ENCODE results near the gene SERPIND1.

The SERPIND1 gene

DNA sequence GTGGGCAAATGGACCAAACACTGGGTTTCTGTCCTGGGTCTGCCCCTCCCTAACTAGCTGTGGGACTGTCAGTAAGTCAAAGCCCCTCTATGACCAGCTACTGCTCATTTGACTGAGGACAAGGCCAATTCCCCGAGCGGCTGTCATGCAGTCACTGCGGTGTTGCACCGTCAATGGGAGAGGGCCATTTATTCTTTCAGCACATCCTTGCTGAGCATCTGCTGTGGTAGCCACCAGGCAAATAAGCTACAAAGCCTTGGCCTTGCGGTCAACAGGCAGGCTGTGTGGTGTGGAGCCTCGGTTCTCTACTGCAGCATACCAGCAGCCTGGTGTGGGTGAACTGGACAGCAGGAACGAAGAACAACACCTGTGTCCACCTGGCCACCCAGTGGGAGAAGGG is 25.8 kb upstream of the SERPIND1 start:
- ChIA-PET POLR2A (no interaction called here), CTCF (no interaction called here)
- Histone ChIP-seq H3K9me3 (ENCODE audit: control extremely low read depth in 1 of 5, control insufficient read depth in 4 of 5, insufficient read depth in 2 of 5, low read depth in 1 of 5, low read length in 4 of 5) (no peaks in the 10 kb centered on the region), H3K36me3 (ENCODE audit: control insufficient read depth in 4 of 4, insufficient read depth in 4 of 4, low read length in 3 of 4) (peaks cover 14 to 84% (median 56%) of the 10 kb centered on the region in 4 experiments), H3K4me3 (ENCODE audit: control insufficient read depth in 1 of 7, extremely low read depth in 1 of 7, insufficient read depth in 4 of 7, low read depth in 2 of 7, low read length in 6 of 7) (no peak overlapping the region), H3K27me3 (replicated peaks in 2 of 5; ENCODE audit: control insufficient read depth in 4 of 5, insufficient read depth in 5 of 5, low read length in 4 of 5) (no peaks in the 10 kb centered on the region), H3K27ac (ENCODE audit: insufficient read depth in 1 of 2, low read depth in 1 of 2, low read length in 2 of 2, poor library complexity in 1 of 2, severe bottlenecking in 2 of 2) (no peak overlapping the region), H3K4me1 (ENCODE audit: control extremely low read depth in 1 of 4, control insufficient read depth in 4 of 4, insufficient read depth in 4 of 4, low read length in 3 of 4) (peaks cover 0 to 5% (median 1%) of the 10 kb centered on the region in 4 experiments)
- 100% methylated on average over 7 of the region's 7 CpGs for WGBS (ENCODE audit: insufficient coverage)
- DNase-seq: no peak

DNA sequence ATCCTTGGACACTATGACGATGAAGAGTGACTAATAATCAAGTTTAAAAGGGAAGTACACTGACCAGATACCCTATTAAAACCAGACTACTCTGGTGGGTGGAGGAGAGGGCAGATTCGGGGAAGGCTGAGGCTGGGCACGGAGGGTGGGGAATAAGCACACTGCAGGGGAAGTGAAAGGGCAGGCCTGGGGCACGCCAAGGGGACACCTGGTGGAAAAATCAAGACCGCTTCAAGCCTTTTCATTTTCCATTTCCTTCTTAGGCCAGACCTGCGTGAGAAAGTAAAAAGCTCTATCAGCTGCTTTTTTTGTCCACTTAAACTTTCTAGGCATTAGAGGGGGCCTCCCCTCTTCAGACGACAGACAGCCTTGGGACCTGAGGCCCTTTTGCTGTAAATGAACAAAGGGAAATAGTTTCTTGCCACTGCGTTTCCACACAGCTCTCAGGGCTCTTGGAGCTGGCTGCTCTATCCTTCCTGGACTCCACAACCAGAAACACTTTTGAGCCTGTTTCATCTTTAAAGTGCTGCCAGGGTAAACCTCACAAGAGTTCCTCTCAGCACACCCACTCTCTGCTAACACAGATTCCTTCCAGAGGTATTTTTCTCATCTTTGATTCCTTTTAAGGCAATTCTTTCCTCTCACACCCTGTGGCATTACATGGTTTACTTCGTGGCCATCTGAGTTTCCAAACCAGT is 25.0 kb upstream of the SERPIND1 start:
- 96% methylated on average over 5 of the region's 9 CpGs for WGBS (ENCODE audit: insufficient coverage)
- Histone ChIP-seq H3K4me1 (ENCODE audit: control extremely low read depth in 1 of 4, control insufficient read depth in 4 of 4, insufficient read depth in 4 of 4, low read length in 3 of 4) (peaks cover 0 to 5% (median 1%) of the 10 kb centered on the region in 4 experiments), H3K36me3 (ENCODE audit: control insufficient read depth in 4 of 4, insufficient read depth in 4 of 4, low read length in 3 of 4) (peaks cover 14 to 85% (median 56%) of the 10 kb centered on the region in 4 experiments), H3K9me3 (ENCODE audit: control extremely low read depth in 1 of 5, control insufficient read depth in 4 of 5, insufficient read depth in 2 of 5, low read depth in 1 of 5, low read length in 4 of 5) (no peaks in the 10 kb centered on the region), H3K27ac (ENCODE audit: insufficient read depth in 1 of 2, low read depth in 1 of 2, low read length in 2 of 2, poor library complexity in 1 of 2, severe bottlenecking in 2 of 2) (no peak overlapping the region), H3K4me3 (ENCODE audit: control insufficient read depth in 1 of 7, extremely low read depth in 1 of 7, insufficient read depth in 4 of 7, low read depth in 2 of 7, low read length in 6 of 7) (no peak overlapping the region), H3K27me3 (replicated peaks in 2 of 5; ENCODE audit: control insufficient read depth in 4 of 5, insufficient read depth in 5 of 5, low read length in 4 of 5) (no peaks in the 10 kb centered on the region)
- POLR2A ChIA-PET: no interaction called here
- no peak for DNase-seq
- CTCF ChIA-PET: no interaction called here

DNA sequence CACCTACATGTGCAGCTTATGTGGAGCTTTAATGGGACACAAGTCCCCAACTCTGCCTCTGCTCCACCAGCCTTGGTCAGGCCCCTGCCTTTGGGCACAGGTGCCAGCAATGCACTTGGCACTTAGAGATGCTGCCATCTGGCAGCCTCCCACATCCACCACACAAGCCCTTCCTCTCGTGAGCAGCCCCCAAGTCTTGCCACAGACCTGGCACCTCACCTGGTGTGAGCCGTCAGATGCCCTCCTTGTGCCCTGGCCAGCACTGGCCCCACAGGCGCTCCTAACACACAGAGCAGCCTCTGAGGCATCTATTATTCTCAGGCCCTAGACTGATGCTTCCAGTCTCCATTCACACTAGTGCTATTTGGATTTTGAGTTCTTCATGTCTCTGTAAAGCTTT is 24.5 kb upstream of the SERPIND1 start:
- H3K27me3 ChIP-seq (replicated peaks in 2 of 5; ENCODE audit: control insufficient read depth in 4 of 5, insufficient read depth in 5 of 5, low read length in 4 of 5): no peaks in the 10 kb centered on the region
- H3K27ac ChIP-seq (ENCODE audit: insufficient read depth in 1 of 2, low read depth in 1 of 2, low read length in 2 of 2, poor library complexity in 1 of 2, severe bottlenecking in 2 of 2): no peak overlapping the region
- H3K4me1 ChIP-seq (ENCODE audit: control extremely low read depth in 1 of 4, control insufficient read depth in 4 of 4, insufficient read depth in 4 of 4, low read length in 3 of 4): peaks cover 0 to 5% (median 1%) of the 10 kb centered on the region in 4 experiments
- WGBS (ENCODE audit: insufficient coverage): 88% methylated on average over 2 of the region's 3 CpGs
- ChIA-PET CTCF (interaction anchor here (2.6 kb wide), 1 partner anchor 35 kb away, joined by 8 read pairs; no protein-coding TSS in a partner anchor), POLR2A (no interaction called here)
- peaks cover 14 to 81% (median 55%) of the 10 kb centered on the region in 4 experiments for H3K36me3 ChIP-seq (ENCODE audit: control insufficient read depth in 4 of 4, insufficient read depth in 4 of 4, low read length in 3 of 4)
- H3K4me3 ChIP-seq (ENCODE audit: control insufficient read depth in 1 of 7, extremely low read depth in 1 of 7, insufficient read depth in 4 of 7, low read depth in 2 of 7, low read length in 6 of 7): no peak overlapping the region
- H3K9me3 ChIP-seq (ENCODE audit: control extremely low read depth in 1 of 5, control insufficient read depth in 4 of 5, insufficient read depth in 2 of 5, low read depth in 1 of 5, low read length in 4 of 5): no peaks in the 10 kb centered on the region
- DNase-seq: no peak

DNA sequence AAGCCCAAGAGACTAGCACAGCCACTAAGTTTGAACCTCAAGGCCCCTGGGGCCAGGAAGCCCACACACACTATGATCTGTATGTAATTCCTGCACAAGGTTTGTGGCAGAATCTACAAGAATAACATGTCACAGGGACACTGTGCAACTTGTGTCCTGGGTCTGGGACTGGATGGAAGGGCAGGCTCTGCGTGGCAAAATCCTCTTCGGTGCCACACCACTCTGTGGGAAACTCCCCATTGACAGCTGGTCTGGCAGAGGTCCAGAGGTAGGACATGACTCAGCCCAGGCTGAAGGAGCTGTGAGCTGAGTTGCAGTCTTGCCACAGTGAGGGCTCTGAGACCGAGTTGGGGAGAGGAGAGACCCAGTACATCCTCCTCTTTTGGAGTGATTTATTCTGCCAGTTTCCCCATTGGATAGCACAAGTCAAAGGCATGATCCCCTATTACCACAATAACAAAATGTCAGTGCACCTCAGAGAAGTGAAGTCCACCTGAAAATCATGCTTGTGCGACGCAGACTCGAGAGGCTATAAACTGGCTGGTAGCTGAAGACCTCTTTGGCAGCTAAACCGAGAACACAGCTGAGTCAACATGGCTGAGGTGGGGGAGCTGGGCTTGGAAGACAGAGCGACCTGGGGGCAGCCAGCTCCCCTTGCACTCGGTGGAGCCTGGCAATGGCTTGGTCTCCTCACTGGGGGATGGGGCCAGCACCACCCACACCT is 23.3 kb upstream of the SERPIND1 start:
- H3K36me3 ChIP-seq (ENCODE audit: control insufficient read depth in 4 of 4, insufficient read depth in 4 of 4, low read length in 3 of 4): peaks cover 14 to 72% (median 49%) of the 10 kb centered on the region in 4 experiments
- no peaks in the 10 kb centered on the region for H3K9me3 ChIP-seq (ENCODE audit: control extremely low read depth in 1 of 5, control insufficient read depth in 4 of 5, insufficient read depth in 2 of 5, low read depth in 1 of 5, low read length in 4 of 5)
- ChIA-PET CTCF (interaction anchor here (0.7 to 2.6 kb wide), 3 partner anchors 8 to 34 kb away, joined by 4 to 8 read pairs (median 4); no protein-coding TSS in a partner anchor), POLR2A (no interaction called here)
- no peak overlapping the region for H3K4me3 ChIP-seq (ENCODE audit: control insufficient read depth in 1 of 7, extremely low read depth in 1 of 7, insufficient read depth in 4 of 7, low read depth in 2 of 7, low read length in 6 of 7)
- WGBS (ENCODE audit: insufficient coverage): 76% methylated on average over 7 of the region's 9 CpGs
- no peaks in the 10 kb centered on the region for H3K27me3 ChIP-seq (replicated peaks in 2 of 5; ENCODE audit: control insufficient read depth in 4 of 5, insufficient read depth in 5 of 5, low read length in 4 of 5)
- peak overlapping the region in 1 of 2 experiments; percentile 1 for H3K27ac ChIP-seq (ENCODE audit: insufficient read depth in 1 of 2, low read depth in 1 of 2, low read length in 2 of 2, poor library complexity in 1 of 2, severe bottlenecking in 2 of 2)
- peaks cover 0 to 5% (median 1%) of the 10 kb centered on the region in 4 experiments for H3K4me1 ChIP-seq (ENCODE audit: control extremely low read depth in 1 of 4, control insufficient read depth in 4 of 4, insufficient read depth in 4 of 4, low read length in 3 of 4)
- peak; percentile 20 to 80 (median 71) for DNase-seq

DNA sequence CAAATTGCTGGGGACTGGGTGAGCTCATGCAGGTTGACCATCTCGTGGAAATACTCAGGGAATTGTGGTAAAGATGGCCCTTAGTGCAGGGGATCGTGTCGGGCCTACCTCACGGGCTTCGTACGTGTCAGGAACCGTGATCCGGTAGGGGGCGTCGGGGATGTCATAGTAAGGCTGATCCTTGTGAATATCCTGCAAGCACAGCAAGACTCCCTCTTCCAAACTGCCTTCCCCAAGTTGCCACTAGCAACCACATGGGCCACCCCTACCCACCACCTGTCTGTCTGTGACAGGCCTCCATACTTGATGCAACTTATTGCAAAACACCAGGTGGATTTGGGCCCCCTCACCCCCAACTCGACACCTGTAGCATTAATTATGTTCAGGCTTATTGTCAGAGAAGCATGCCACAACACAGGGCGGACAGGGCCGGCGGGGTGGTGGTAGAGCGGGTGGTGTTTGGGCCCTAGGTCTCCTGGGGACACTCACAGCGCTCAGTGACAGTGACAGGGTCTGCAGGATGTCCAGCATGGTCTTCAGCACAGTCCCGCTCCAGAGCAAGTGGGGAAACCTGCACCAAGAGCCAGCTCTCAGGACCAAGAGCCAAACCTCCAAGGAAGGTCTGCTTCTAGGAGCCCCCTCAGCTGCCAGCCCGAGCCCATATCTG is 22.6 kb upstream of the SERPIND1 start:
- ChIA-PET POLR2A (no interaction called here), CTCF (interaction anchor here (1.1 to 2.6 kb wide), 2 partner anchors 9 to 33 kb away, joined by 4 to 8 read pairs; no protein-coding TSS in a partner anchor)

DNA sequence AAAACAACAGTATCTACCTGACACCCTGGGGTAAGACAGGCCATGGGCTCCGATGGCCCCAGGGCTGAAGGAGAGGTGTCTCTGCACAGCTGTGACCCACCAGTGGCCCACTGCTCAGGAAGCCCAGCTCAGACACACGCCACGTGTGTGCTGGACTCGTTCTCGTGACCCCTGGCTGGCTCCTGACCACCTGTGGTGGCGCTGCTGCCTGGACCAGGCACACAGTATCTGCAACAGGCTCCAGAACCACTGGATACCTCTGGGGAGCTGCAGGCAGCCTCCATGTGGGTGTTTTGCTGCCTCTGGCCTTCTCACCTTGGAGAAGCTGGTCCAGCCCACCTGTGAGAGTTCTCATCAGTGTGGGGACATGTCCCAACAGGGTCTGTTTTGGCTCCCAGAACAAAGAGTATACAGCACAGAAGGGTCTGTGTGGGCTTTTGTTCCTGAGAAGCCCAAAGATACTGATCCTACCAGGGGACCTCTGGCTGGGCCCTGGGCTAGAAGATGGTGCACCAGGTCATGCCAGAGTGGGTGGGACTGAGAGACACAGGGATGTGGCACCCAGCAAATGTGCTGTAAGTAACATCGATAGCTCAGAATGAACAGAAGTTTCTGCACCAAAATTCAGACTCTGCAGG is 21.7 kb upstream of the SERPIND1 start:
- WGBS (ENCODE audit: insufficient coverage): 87% methylated on average over 7 of the region's 7 CpGs
- Histone ChIP-seq H3K27ac (ENCODE audit: insufficient read depth in 1 of 2, low read depth in 1 of 2, low read length in 2 of 2, poor library complexity in 1 of 2, severe bottlenecking in 2 of 2) (no peak overlapping the region), H3K4me3 (ENCODE audit: control insufficient read depth in 1 of 7, extremely low read depth in 1 of 7, insufficient read depth in 4 of 7, low read depth in 2 of 7, low read length in 6 of 7) (no peak overlapping the region), H3K4me1 (ENCODE audit: control extremely low read depth in 1 of 4, control insufficient read depth in 4 of 4, insufficient read depth in 4 of 4, low read length in 3 of 4) (peaks cover 0 to 5% (median 1%) of the 10 kb centered on the region in 4 experiments), H3K27me3 (replicated peaks in 2 of 5; ENCODE audit: control insufficient read depth in 4 of 5, insufficient read depth in 5 of 5, low read length in 4 of 5) (no peaks in the 10 kb centered on the region), H3K36me3 (ENCODE audit: control insufficient read depth in 4 of 4, insufficient read depth in 4 of 4, low read length in 3 of 4) (peaks cover 13 to 69% (median 42%) of the 10 kb centered on the region in 4 experiments), H3K9me3 (ENCODE audit: control extremely low read depth in 1 of 5, control insufficient read depth in 4 of 5, insufficient read depth in 2 of 5, low read depth in 1 of 5, low read length in 4 of 5) (no peaks in the 10 kb centered on the region)
- ChIA-PET POLR2A (no interaction called here), CTCF (interaction anchor here (0.9 to 2.6 kb wide), 3 partner anchors 9 to 32 kb away, joined by 4 to 8 read pairs (median 4); no protein-coding TSS in a partner anchor)
- DNase-seq: no peak

More for the DNA sequence above, 22.6 kb upstream of the SERPIND1 start:
- no peak overlapping the region for H3K27ac ChIP-seq (ENCODE audit: insufficient read depth in 1 of 2, low read depth in 1 of 2, low read length in 2 of 2, poor library complexity in 1 of 2, severe bottlenecking in 2 of 2)
- no peak overlapping the region for H3K4me3 ChIP-seq (ENCODE audit: control insufficient read depth in 1 of 7, extremely low read depth in 1 of 7, insufficient read depth in 4 of 7, low read depth in 2 of 7, low read length in 6 of 7)
- H3K4me1 ChIP-seq (ENCODE audit: control extremely low read depth in 1 of 4, control insufficient read depth in 4 of 4, insufficient read depth in 4 of 4, low read length in 3 of 4): peaks cover 0 to 5% (median 1%) of the 10 kb centered on the region in 4 experiments
- no peaks in the 10 kb centered on the region for H3K9me3 ChIP-seq (ENCODE audit: control extremely low read depth in 1 of 5, control insufficient read depth in 4 of 5, insufficient read depth in 2 of 5, low read depth in 1 of 5, low read length in 4 of 5)
- no peak for DNase-seq
- 98% methylated on average over 18 of the region's 18 CpGs for WGBS (ENCODE audit: insufficient coverage)
- no peaks in the 10 kb centered on the region for H3K27me3 ChIP-seq (replicated peaks in 2 of 5; ENCODE audit: control insufficient read depth in 4 of 5, insufficient read depth in 5 of 5, low read length in 4 of 5)
- peaks cover 14 to 73% (median 50%) of the 10 kb centered on the region in 4 experiments for H3K36me3 ChIP-seq (ENCODE audit: control insufficient read depth in 4 of 4, insufficient read depth in 4 of 4, low read length in 3 of 4)
